GM12878 (cell line): ENCODE data around the gene SLC12A4.

Experiments used
- CTCF ChIP-seq, 3 experiments: IDR thresholded peaks in 2 of 3; conservative IDR thresholded peaks in 1 of 3; 2 replicates each; pipeline ENCODE4 v1.5.1; 2011; ENCODE audit warnings: low read depth in 3 of 3, low read length in 3 of 3, mild to moderate bottlenecking in 3 of 3, control low read depth in 2 of 3, moderate library complexity in 2 of 3, inconsistent platforms in 1 of 3, mixed read lengths in 1 of 3; ENCODE audit not compliant: control insufficient read depth in 2 of 3, insufficient read depth in 1 of 3; ENCODE audit errors: extremely low read depth in 1 of 3
- SPI1 ChIP-seq: IDR thresholded peaks from 2 replicates; pipeline ENCODE4 v1.6.1; 2011; ENCODE audit warnings: low read depth, mild to moderate bottlenecking, low read length, moderate library complexity, borderline replicate concordance; ENCODE audit not compliant: insufficient read depth
- TCF12 ChIP-seq: IDR thresholded peaks from 2 replicates; pipeline ENCODE4 v1.6.1; 2011; ENCODE audit warnings: low read depth, mild to moderate bottlenecking, low read length

DNA sequence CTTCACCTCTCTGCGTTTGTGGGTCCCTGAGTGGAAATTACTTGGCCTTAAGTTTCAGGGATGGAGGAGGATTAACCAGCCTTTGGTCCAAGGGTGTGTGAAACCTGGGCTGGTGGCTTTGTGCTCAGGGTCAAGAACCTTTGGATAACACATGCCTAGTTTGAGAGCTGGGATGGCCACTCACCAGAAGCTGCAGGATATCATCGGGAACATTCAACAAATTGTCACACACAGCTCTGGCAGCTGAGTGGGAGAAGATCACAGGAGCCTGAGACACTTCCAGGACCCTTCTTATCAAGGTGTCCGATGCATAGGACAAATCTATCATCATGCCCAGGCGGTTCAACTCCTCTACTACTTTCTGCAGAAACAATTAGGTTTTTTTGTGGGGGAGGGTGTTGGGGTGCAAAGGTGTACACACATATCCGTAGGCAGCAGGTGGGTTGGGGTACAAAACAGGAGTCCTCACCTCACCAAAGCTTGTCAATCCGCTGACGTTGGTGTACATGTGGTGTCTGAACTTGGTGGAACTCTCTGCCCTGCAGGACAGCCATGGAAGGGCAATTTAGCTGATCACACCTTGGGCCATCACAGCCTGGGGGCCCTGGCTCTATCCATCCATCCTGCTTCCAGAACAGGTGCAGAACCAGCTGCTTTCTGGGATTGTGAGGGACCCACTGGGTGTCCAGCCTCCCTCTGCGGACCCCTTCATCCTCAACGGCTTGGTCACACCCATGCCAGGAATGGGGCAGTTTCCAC lies 9.2 kb upstream of the SLC12A4 start:
- no peak for TF ChIP-seq SPI1
- TF ChIP-seq TCF12 = no peak
- no peak for TF ChIP-seq CTCF (IDR thresholded peaks at IDR 0.05 in 2 of 3, conservative IDR thresholded peaks at IDR 0.05 in 1 of 3; ENCODE audit: control insufficient read depth in 2 of 3, extremely low read depth in 1 of 3, insufficient read depth in 1 of 3, low read depth in 3 of 3, low read length in 3 of 3)
